NB4 (cell line): ENCODE measurements around the gene ABCG4.

Experiments used
- MAX ChIP-seq: IDR thresholded peaks from 2 replicates; pipeline ENCODE4 v1.6.1; 2011; ENCODE audit warnings: low read depth, low read length
- MYC ChIP-seq: IDR thresholded peaks from 2 replicates; pipeline ENCODE4 v1.6.1; 2011; ENCODE audit warnings: low read depth, low read length
- POLR2A ChIP-seq: IDR thresholded peaks from 2 replicates; pipeline ENCODE4 v1.6.1; 2011; ENCODE audit warnings: mild to moderate bottlenecking; ENCODE audit not compliant: insufficient read length; ENCODE audit errors: extremely low read depth
- TF ChIP-seq, protein P1 (sequence below): IDR thresholded peaks from one replicate; pipeline ENCODE4 v1.5.1; 2012; ENCODE audit warnings: low read depth, low read length

DNA sequence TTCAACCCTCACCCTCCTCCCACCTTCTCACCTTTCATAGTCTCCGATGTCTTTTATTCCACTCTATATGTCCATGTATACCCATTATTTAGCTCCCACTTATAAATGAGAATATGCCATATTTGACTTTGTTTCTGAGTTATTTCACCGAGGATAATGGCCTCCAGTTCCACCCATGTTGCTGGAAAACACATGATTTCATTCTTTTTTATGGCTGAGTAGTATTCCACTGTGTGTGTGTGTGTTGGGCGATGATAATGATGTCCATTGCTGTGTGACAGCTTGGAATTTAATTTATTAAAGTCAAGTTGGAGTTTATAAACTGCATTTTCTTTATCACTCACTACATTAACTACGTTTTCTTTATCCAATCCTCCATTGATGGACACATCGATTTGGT lies 30.6 kb upstream of the ABCG4 start:
- TF ChIP-seq, protein P1, sequence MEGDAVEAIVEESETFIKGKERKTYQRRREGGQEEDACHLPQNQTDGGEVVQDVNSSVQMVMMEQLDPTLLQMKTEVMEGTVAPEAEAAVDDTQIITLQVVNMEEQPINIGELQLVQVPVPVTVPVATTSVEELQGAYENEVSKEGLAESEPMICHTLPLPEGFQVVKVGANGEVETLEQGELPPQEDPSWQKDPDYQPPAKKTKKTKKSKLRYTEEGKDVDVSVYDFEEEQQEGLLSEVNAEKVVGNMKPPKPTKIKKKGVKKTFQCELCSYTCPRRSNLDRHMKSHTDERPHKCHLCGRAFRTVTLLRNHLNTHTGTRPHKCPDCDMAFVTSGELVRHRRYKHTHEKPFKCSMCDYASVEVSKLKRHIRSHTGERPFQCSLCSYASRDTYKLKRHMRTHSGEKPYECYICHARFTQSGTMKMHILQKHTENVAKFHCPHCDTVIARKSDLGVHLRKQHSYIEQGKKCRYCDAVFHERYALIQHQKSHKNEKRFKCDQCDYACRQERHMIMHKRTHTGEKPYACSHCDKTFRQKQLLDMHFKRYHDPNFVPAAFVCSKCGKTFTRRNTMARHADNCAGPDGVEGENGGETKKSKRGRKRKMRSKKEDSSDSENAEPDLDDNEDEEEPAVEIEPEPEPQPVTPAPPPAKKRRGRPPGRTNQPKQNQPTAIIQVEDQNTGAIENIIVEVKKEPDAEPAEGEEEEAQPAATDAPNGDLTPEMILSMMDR = no peak
- TF ChIP-seq POLR2A (no peak), MAX (no peak), MYC (no peak)
